ENCODE data around the gene FIBCD1.
A peak's percentile ranks its signal among the peaks of the same experiment; 100 is the strongest.

DNA sequence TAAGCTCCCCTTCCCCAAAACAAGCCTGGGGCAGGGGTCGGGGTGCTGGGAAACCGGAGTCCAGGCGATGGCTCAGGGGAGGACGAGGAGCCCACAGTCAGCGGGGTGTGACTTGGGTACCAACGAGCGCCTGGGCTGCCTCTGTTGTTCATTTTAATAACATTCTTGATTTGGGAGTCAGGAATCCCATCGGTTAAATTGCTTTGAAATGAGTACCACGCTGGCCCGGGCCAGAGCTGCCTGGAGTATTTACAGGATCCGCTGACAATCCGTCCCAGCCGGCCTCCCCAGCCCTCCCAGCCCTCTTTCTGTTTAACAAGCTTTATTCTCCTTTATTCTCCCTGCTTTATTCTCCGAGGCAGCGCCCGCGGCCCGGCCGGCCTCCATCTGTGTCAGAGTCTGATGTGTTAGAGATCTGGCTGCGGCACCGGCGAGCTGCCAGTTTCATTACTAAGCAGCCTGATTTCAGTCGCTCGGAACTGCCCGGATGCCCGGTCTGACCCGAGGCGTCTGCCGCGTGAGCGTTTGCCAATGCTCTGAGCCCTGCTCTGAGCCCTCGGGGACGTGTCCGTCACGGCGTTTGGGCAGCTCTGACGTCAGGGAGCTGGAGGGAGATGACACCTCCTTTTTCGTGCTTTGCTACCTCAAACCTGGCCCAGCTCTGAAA lies 26.0 kb downstream of the FIBCD1 start:
- TF ChIP-seq HCFC1 (IDR thresholded peaks at IDR 0.05; ENCODE audit: low read depth, low read length): no peak
- TF ChIP-seq CCNT2 (IDR thresholded peaks at IDR 0.05; ENCODE audit: borderline replicate concordance, extremely low read depth, insufficient read length, low read depth, low read length): no peak
- no peak for TF ChIP-seq POLR2A (conservative IDR thresholded peaks at IDR 0.05)
- no peak for TF ChIP-seq ILK (tag; IDR thresholded peaks at IDR 0.05; ENCODE audit: borderline replicate concordance, low read depth)
- TF ChIP-seq MAFK (IDR thresholded peaks at IDR 0.05; ENCODE audit: low read length): peak; percentile 14; the same call in 1 of the 2 replicates
- TF ChIP-seq, protein P1, sequence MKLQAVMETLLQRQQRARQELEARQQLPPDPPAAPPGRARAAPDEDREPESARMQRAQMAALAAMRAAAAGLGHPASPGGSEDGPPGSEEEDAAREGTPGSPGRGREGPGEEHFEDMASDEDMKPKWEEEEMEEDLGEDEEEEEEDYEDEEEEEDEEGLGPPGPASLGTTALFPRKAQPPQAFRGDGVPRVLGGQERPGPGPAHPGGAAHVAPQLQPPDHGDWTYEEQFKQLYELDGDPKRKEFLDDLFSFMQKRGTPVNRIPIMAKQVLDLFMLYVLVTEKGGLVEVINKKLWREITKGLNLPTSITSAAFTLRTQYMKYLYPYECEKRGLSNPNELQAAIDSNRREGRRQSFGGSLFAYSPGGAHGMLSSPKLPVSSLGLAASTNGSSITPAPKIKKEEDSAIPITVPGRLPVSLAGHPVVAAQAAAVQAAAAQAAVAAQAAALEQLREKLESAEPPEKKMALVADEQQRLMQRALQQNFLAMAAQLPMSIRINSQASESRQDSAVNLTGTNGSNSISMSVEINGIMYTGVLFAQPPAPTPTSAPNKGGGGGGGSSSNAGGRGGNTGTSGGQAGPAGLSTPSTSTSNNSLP (IDR thresholded peaks at IDR 0.05; ENCODE audit: borderline replicate concordance, low read depth, low read length): no peak

All from K562 (cell line).